Ovary (tissue), 3 donors: Measurements from ENCODE around the gene TBC1D1.

ENCODE experiments used
- EP300 ChIP-seq: sonication (generic); formaldehyde crosslinking; IDR thresholded peaks from one replicate; pipeline ENCODE4 v1.6.1; 2017; ENCODE audit warnings: antibody characterized with exemption
- POLR2A ChIP-seq: fragments of 450-650 bp; IDR thresholded peaks from one replicate; pipeline ENCODE4 v1.6.1; 2017; ENCODE audit warnings: antibody characterized with exemption, mild to moderate bottlenecking, moderate library complexity
- TF ChIP-seq, protein P1 (sequence below), 3 donors: fragments of 450-650 bp in 2 of 3; fragments of 200-600 bp in 1 of 3; IDR thresholded peaks; one replicate each; pipeline versions ENCODE4 v1.5.1 to v1.8.0; 2016 to 2022; ENCODE audit warnings: antibody characterized with exemption in 3 of 3, mild to moderate bottlenecking in 1 of 3
- donor health status: DM: no; HTN: no; CAD: no.

DNA sequence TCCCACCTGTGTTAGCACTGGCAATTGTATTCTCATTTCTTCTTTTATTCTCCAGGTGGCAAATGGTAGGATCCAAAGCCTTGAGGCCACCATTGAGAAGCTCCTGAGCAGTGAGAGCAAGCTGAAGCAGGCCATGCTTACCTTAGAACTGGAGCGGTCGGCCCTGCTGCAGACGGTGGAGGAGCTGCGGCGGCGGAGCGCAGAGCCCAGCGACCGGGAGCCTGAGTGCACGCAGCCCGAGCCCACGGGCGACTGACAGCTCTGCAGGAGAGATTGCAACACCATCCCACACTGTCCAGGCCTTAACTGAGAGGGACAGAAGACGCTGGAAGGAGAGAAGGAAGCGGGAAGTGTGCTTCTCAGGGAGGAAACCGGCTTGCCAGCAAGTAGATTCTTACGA lies 246.2 kb downstream of the TBC1D1 start:
- TF ChIP-seq, protein P1, sequence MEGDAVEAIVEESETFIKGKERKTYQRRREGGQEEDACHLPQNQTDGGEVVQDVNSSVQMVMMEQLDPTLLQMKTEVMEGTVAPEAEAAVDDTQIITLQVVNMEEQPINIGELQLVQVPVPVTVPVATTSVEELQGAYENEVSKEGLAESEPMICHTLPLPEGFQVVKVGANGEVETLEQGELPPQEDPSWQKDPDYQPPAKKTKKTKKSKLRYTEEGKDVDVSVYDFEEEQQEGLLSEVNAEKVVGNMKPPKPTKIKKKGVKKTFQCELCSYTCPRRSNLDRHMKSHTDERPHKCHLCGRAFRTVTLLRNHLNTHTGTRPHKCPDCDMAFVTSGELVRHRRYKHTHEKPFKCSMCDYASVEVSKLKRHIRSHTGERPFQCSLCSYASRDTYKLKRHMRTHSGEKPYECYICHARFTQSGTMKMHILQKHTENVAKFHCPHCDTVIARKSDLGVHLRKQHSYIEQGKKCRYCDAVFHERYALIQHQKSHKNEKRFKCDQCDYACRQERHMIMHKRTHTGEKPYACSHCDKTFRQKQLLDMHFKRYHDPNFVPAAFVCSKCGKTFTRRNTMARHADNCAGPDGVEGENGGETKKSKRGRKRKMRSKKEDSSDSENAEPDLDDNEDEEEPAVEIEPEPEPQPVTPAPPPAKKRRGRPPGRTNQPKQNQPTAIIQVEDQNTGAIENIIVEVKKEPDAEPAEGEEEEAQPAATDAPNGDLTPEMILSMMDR (IDR thresholded peaks at IDR 0.05): no peak
- TF ChIP-seq POLR2A (no peak), EP300 (no peak)
